K562 (cell line): ENCODE measurements around the gene ACBD6. TPM values are rescaled to one million over a fixed set of nuclear protein-coding genes. Genes with fewer than 3 reads are reported as not detected.

ENCODE experiments used
- ATAC-seq: fragments of 200-7000 bp; cut with Tn5 transposase; 3 replicates; pipeline ENCODE4 v1.9.1; 2020; ENCODE audit warnings: moderate library complexity
- BruUV-seq: library from RNA; stranded (reverse); fragments of 400-500 nt; replicated peaks from 2 replicates; lab custom pipeline; 2021; lab: Mats Ljungman, UMichigan
- CTCF ChIA-PET: fragments of 300-600 bp; formaldehyde crosslinking; extraction: SDS; loops from one replicate; lab custom pipeline; 2021; ENCODE audit warnings: low intra/inter-chr PET ratio; lab: Yijun Ruan, JAX
- POLR2A ChIA-PET: fragments of 300-600, 350-650 bp; sonication (Branson Sonifier 250); formaldehyde crosslinking; extraction: SDS; loops from one replicate; lab custom pipeline; 2021; ENCODE audit warnings: antibody characterized with exemption, inconsistent platforms; lab: Yijun Ruan, JAX
- DNase-seq, 4 experiments: peaks; one replicate each; pipeline versions ENCODE4 v3.0.0 to v3.0.0-alpha.2; 2011 to 2018; ENCODE audit warnings: low spot score in 3 of 4, mixed read lengths in 3 of 4; ENCODE audit errors: extremely low read depth in 1 of 4
- FAIRE-seq: peaks from 2 replicates; lab custom pipeline; 2011; peaks lifted over from hg19 to GRCh38; lab: Jason Lieb, UNC
- H2AFZ ChIP-seq: 2 replicates; pipeline ENCODE4 v1.6.0; 2011; ENCODE audit warnings: low read depth, low read length, control low read depth, inconsistent platforms
- H3K27ac ChIP-seq: fragments of 200-600 bp; 3 replicates; pipeline ENCODE4 v1.8.0; 2011; ENCODE audit warnings: low read depth, mild to moderate bottlenecking, control low read depth, inconsistent platforms, low read length, moderate library complexity, mixed read lengths; ENCODE audit errors: extremely low read depth
- H3K27me3 ChIP-seq, 2 experiments: fragments of 300-600 bp in 1 of 2; 2 replicates in 1 of 2; 3 replicates in 1 of 2; pipeline versions ENCODE4 v1.6.0 to v1.8.0; 2011; ENCODE audit warnings: inconsistent platforms in 2 of 2, low read length in 2 of 2, mild to moderate bottlenecking in 1 of 2, mixed read lengths in 1 of 2, moderate library complexity in 1 of 2; ENCODE audit not compliant: control insufficient read depth in 2 of 2, insufficient read depth in 2 of 2
- H3K36me3 ChIP-seq: fragments of 300-600 bp; 3 replicates; pipeline ENCODE4 v1.8.0; 2011; ENCODE audit warnings: mild to moderate bottlenecking, low read length, inconsistent platforms; ENCODE audit not compliant: control insufficient read depth, insufficient read depth
- H3K4me1 ChIP-seq, 2 experiments: fragments of 200-600 bp in 1 of 2; replicated peaks in 1 of 2; 2 replicates in 1 of 2; 3 replicates in 1 of 2; pipeline versions ENCODE4 v1.5.1 to v1.8.0; 2011; ENCODE audit warnings: inconsistent platforms in 2 of 2, low read length in 2 of 2, mild to moderate bottlenecking in 1 of 2, mixed read lengths in 1 of 2, moderate library complexity in 1 of 2; ENCODE audit not compliant: control insufficient read depth in 2 of 2, insufficient read depth in 2 of 2
- H3K4me2 ChIP-seq: 2 replicates; pipeline ENCODE4 v1.6.1; 2011; ENCODE audit warnings: low read length, control low read depth, inconsistent platforms, mixed read lengths; ENCODE audit not compliant: insufficient read depth
- H3K4me3 ChIP-seq: fragments of 200-600 bp; sonication (generic), shearing (Covaris generic); 2 replicates; pipeline ENCODE4 v1.5.1; 2016; ENCODE audit warnings: control low read depth, inconsistent platforms
- H3K79me2 ChIP-seq: fragments of 200-600 bp; 3 replicates; pipeline ENCODE4 v1.8.0; 2011; ENCODE audit warnings: low read length, inconsistent platforms; ENCODE audit not compliant: control insufficient read depth, insufficient read depth
- H3K9ac ChIP-seq, 2 experiments: 2 replicates each; pipeline versions ENCODE4 v1.6.0 to v1.6.1; 2011; ENCODE audit warnings: low read depth in 2 of 2, low read length in 2 of 2, control low read depth in 1 of 2, inconsistent platforms in 1 of 2, mild to moderate bottlenecking in 1 of 2, mixed read lengths in 1 of 2; ENCODE audit not compliant: insufficient read depth in 1 of 2
- H3K9me1 ChIP-seq: one replicate; pipeline ENCODE4 v1.6.0; 2011; ENCODE audit warnings: inconsistent platforms, mild to moderate bottlenecking, low read length, moderate library complexity; ENCODE audit not compliant: control insufficient read depth, insufficient read depth
- H3K9me3 ChIP-seq: replicated peaks from 2 replicates; pipeline ENCODE4 v1.5.1; 2011; ENCODE audit warnings: low read depth, low read length, inconsistent platforms; ENCODE audit not compliant: control insufficient read depth, insufficient read depth
- H4K20me1 ChIP-seq: replicated peaks from 2 replicates; pipeline ENCODE4 v1.6.1; 2011; ENCODE audit warnings: low read length, inconsistent platforms, mixed read lengths; ENCODE audit not compliant: control insufficient read depth, insufficient read depth
- ESRRA ChIP-seq: fragments of 450-650 bp; IDR thresholded peaks from 2 replicates; pipeline ENCODE4 v1.6.1; 2014; ENCODE audit warnings: low read depth, mild to moderate bottlenecking, moderate library complexity, borderline replicate concordance
- FOXA1 ChIP-seq: fragments of 450-650 bp; IDR thresholded peaks from 2 replicates; pipeline ENCODE4 v1.6.1; 2016; ENCODE audit warnings: mild to moderate bottlenecking, borderline replicate concordance
- MEIS2 ChIP-seq: fragments of 450-650 bp; IDR thresholded peaks from 2 replicates; pipeline ENCODE4 v1.6.1; 2014; ENCODE audit warnings: mild to moderate bottlenecking; ENCODE audit not compliant: partially characterized antibody
- MYNN ChIP-seq, 2 experiments: sonication (generic); formaldehyde crosslinking in 1 of 2; IDR thresholded peaks; 2 replicates each; pipeline versions ENCODE4 v1.5.0 to v1.6.1; 2016 to 2020; ENCODE audit warnings: antibody characterized with exemption in 1 of 2, missing genetic modification reagents in 1 of 2
- RFX1 ChIP-seq: fragments of 450-650 bp; IDR thresholded peaks from 2 replicates; pipeline ENCODE4 v1.6.1; 2016; ENCODE audit warnings: mild to moderate bottlenecking, moderate library complexity
- SOX6 ChIP-seq: fragments of 450-650 bp; IDR thresholded peaks from 2 replicates; pipeline ENCODE4 v1.6.1; 2014; ENCODE audit warnings: mild to moderate bottlenecking
- THRAP3 ChIP-seq: fragments of 450-650 bp; IDR thresholded peaks from 2 replicates; pipeline ENCODE4 v1.6.1; 2016; ENCODE audit warnings: mild to moderate bottlenecking, inconsistent platforms, borderline replicate concordance
- YBX1 ChIP-seq: fragments of 450-650 bp; IDR thresholded peaks from 2 replicates; pipeline ENCODE4 v1.7.1; 2016; ENCODE audit warnings: mild to moderate bottlenecking
- WGBS: fragments of 100-300 bp; shearing (Covaris generic); methylation state at CpG from one replicate; pipeline ENCODE4 v1.1.6; 2016; ENCODE audit warnings: low coverage, mixed read lengths; ENCODE audit not compliant: insufficient coverage; ENCODE audit errors: missing lambda C conversion rate; 5-methylcytosine and 5-hydroxymethylcytosine counted together
- in situ Hi-C: fragments of 300-500 bp; cut with MboI; formaldehyde crosslinking; loops from 4 replicates; pipeline ENCODE4 v1.15.0; 2018; ENCODE audit warnings: inconsistent platforms, mixed read lengths
- intact Hi-C: fragments of 100-400 bp; cut with micrococcal nuclease; formaldehyde crosslinking; loops from 2 replicates; pipeline ENCODE4 v1.14.2; 2022
- polyA plus RNA-seq, 8 experiments: library from polyadenylated mRNA; depleted of rRNA in 4 of 8; stranded (reverse) in 5 of 8; unstranded in 3 of 8; fragments of >200 nt; fragmentation: Nextera tagmentation in 2 of 8; fragmentation: Illumina TruSeq in 1 of 8; extraction: Ambion mirVana in 2 of 8; extraction: Trizol in 1 of 8; gene quantifications; 2 replicates each; pipeline versions ENCODE4 v1.2.1 to v1.2.3, GENCODE V29; 2011 to 2014; ENCODE audit warnings: inconsistent platforms in 1 of 8, missing spikeins in 1 of 8
- total RNA-seq, 7 experiments: library from RNA; depleted of rRNA in 6 of 7; stranded (reverse); fragments of >200 nt in 6 of 7; fragmentation: Illumina TruSeq in 2 of 7; extraction: Trizol in 2 of 7; gene quantifications; 2 replicates each; pipeline versions ENCODE4 v1.2.1 to v1.2.3, GENCODE V29; 2011 to 2021; ENCODE audit warnings: low replicate concordance in 1 of 7
- TF ChIP-seq, protein P1 (sequence below): IDR thresholded peaks from 2 replicates; pipeline ENCODE4 v1.6.1; 2011; ENCODE audit warnings: borderline replicate concordance, low read depth, mild to moderate bottlenecking, moderate library complexity, low read length; ENCODE audit not compliant: insufficient read depth, poor library complexity, severe bottlenecking
- TF ChIP-seq, protein P2 (sequence below): fragments of 450-650 bp; IDR thresholded peaks from 2 replicates; pipeline ENCODE4 v1.6.1; 2016; ENCODE audit warnings: mild to moderate bottlenecking

The ACBD6 gene
- total and polyA plus RNA-seq, 9 of the 15 experiments (the other 6 are each of a cell fraction or from before 2014, with no cell fraction given): 16.9 to 107 (median 77.7) TPM

GRCh38 chr1:180548686-180549317 lies 46.4 kb upstream of the ACBD6 start:
- no peaks in the 10 kb centered on the region for H3K36me3 ChIP-seq
- no peak overlapping the region for H3K9ac ChIP-seq
- peak overlapping the region; percentile 34 for H2AFZ ChIP-seq
- ChIA-PET CTCF (no interaction called here), POLR2A (interaction anchor here (0.6 to 1.9 kb wide), 3 partner anchors 8 to 343 kb away, joined by 3 to 4 read pairs (median 4); no protein-coding TSS in a partner anchor)
- TF ChIP-seq YBX1 (no peak), THRAP3 (no peak), RFX1 (peak; percentile 26; the same call in 1 of the 2 replicates)
- DNase-seq (no peak), FAIRE-seq (no peak), ATAC-seq (no peak)
- no peak overlapping the region for H3K4me2 ChIP-seq
- H3K4me1 ChIP-seq: peaks cover 0 to 6% of the 10 kb centered on the region in 2 experiments; a peak in 2 of 5 replicates
- no peaks in the 10 kb centered on the region for H4K20me1 ChIP-seq
- H3K9me1 ChIP-seq: no peaks in the 10 kb centered on the region
- intact Hi-C loops (no loop called here), in situ Hi-C loops (no loop called here)
- WGBS: 68% methylated on average over 7 of the region's 7 CpGs
- BruUV-seq: no TSS peak
- H3K27ac ChIP-seq: no peak overlapping the region
- no peaks in the 10 kb centered on the region for H3K9me3 ChIP-seq
- no peaks in the 10 kb centered on the region for H3K27me3 ChIP-seq
- H3K79me2 ChIP-seq: no peaks in the 10 kb centered on the region
- no peak overlapping the region for H3K4me3 ChIP-seq

DNA sequence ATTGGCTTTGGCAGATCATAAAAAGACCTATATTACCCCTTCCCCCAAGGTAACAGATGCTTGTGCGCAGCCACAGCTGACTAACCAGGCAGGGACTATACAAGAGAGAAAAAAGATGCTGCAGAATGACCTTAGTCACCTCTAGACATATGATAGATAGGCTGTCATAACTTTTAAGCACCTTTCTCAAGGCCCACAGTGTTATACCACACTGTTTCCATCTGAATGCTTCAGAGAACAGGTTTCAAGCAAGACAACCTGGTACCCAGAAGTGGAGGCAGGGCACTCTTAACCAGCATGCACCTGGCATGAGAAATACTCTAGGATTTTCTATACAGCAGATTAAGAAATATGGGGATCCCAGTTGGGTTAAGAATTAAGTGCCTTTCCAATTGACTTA lies 43.6 kb upstream of the ACBD6 start:
- Histone ChIP-seq H3K9ac (no peak overlapping the region), H4K20me1 (no peaks in the 10 kb centered on the region), H3K27ac (no peak overlapping the region), H2AFZ (no peak overlapping the region), H3K79me2 (no peaks in the 10 kb centered on the region), H3K4me3 (no peak overlapping the region), H3K4me1 (no peaks in the 10 kb centered on the region; a peak in 1 of 5 replicates), H3K4me2 (no peak overlapping the region), H3K9me1 (no peaks in the 10 kb centered on the region), H3K9me3 (no peaks in the 10 kb centered on the region), H3K36me3 (no peaks in the 10 kb centered on the region), H3K27me3 (no peaks in the 10 kb centered on the region)
- FAIRE-seq (no peak), ATAC-seq (no peak), DNase-seq (no peak)
- POLR2A ChIA-PET: interaction anchor here (0.9 kb wide), 1 partner anchor 9 kb away, joined by 3 read pairs; no protein-coding TSS in a partner anchor
- WGBS: 88% methylated on average over 1 of the region's 1 CpG
- BruUV-seq: no TSS peak
- in situ Hi-C loops (no loop called here), intact Hi-C loops (no loop called here)
- CTCF ChIA-PET: no interaction called here
- TF ChIP-seq, protein P1, sequence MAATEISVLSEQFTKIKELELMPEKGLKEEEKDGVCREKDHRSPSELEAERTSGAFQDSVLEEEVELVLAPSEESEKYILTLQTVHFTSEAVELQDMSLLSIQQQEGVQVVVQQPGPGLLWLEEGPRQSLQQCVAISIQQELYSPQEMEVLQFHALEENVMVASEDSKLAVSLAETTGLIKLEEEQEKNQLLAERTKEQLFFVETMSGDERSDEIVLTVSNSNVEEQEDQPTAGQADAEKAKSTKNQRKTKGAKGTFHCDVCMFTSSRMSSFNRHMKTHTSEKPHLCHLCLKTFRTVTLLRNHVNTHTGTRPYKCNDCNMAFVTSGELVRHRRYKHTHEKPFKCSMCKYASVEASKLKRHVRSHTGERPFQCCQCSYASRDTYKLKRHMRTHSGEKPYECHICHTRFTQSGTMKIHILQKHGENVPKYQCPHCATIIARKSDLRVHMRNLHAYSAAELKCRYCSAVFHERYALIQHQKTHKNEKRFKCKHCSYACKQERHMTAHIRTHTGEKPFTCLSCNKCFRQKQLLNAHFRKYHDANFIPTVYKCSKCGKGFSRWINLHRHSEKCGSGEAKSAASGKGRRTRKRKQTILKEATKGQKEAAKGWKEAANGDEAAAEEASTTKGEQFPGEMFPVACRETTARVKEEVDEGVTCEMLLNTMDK: no peak
- peak; percentile 17; the same call in 1 of the 2 replicates for TF ChIP-seq ESRRA
- no peak for TF ChIP-seq SOX6
- peak; percentile 59 for TF ChIP-seq MEIS2
- TF ChIP-seq, protein P2, sequence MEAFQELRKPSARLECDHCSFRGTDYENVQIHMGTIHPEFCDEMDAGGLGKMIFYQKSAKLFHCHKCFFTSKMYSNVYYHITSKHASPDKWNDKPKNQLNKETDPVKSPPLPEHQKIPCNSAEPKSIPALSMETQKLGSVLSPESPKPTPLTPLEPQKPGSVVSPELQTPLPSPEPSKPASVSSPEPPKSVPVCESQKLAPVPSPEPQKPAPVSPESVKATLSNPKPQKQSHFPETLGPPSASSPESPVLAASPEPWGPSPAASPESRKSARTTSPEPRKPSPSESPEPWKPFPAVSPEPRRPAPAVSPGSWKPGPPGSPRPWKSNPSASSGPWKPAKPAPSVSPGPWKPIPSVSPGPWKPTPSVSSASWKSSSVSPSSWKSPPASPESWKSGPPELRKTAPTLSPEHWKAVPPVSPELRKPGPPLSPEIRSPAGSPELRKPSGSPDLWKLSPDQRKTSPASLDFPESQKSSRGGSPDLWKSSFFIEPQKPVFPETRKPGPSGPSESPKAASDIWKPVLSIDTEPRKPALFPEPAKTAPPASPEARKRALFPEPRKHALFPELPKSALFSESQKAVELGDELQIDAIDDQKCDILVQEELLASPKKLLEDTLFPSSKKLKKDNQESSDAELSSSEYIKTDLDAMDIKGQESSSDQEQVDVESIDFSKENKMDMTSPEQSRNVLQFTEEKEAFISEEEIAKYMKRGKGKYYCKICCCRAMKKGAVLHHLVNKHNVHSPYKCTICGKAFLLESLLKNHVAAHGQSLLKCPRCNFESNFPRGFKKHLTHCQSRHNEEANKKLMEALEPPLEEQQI: no peak
- no peak for TF ChIP-seq FOXA1
- no peak for TF ChIP-seq MYNN (IDR thresholded peaks at IDR 0.05)
- TF ChIP-seq MYNN (CRISPR knock-in tag; IDR thresholded peaks at IDR 0.05): no peak
